OCI-LY7 (cell line): Measurements from ENCODE around the gene GNAQ. TPM values are rescaled to one million over a fixed set of nuclear protein-coding genes. Genes with fewer than 3 reads are reported as not detected.

Source experiments
- total RNA-seq, 2 experiments: library from RNA; depleted of rRNA in 1 of 2; stranded (reverse); fragments of >200 nt in 1 of 2; shearing (Covaris generic) in 1 of 2; gene quantifications; 2 replicates each; pipeline ENCODE4 v1.2.3, GENCODE V29; 2014 to 2022

GNAQ gene
- total RNA-seq, 2 experiments from 2014 or later = not detected

Other genes with a start within 250 kb of the GNAQ start
- gene CEP78, start 204.3 kb upstream of the GNAQ start, total RNA-seq (2014; rRNA removed; shearing (Covaris generic)) = 59.3 and 65.1 TPM in 2 replicates
- 49.5 and 58.0 TPM in 2 replicates for gene CEP78, start 204.3 kb upstream of the GNAQ start, total RNA-seq (2022)